Stimulated activated CD4-positive, alpha-beta T cell treated with anti-CD3 and anti-CD28 coated beads, Interleukin-4, amount 100 ng/mL, for 4 hours (primary cell): Measurements from ENCODE around the gene DRAM1.
A peak's percentile ranks its signal among the peaks of the same experiment; 100 is the strongest.
"Not testable (repeated sequence)": the region's sequence is repeated elsewhere in the genome, so short reads cannot be mapped to it uniquely, and the experiment has no call there.

Experiments used
- DNase-seq, 2 experiments: peaks; one replicate each; pipeline ENCODE4 v3.0.0-alpha.2; 2020

DRAM1 gene, protein sequence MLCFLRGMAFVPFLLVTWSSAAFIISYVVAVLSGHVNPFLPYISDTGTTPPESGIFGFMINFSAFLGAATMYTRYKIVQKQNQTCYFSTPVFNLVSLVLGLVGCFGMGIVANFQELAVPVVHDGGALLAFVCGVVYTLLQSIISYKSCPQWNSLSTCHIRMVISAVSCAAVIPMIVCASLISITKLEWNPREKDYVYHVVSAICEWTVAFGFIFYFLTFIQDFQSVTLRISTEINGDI

DNA sequence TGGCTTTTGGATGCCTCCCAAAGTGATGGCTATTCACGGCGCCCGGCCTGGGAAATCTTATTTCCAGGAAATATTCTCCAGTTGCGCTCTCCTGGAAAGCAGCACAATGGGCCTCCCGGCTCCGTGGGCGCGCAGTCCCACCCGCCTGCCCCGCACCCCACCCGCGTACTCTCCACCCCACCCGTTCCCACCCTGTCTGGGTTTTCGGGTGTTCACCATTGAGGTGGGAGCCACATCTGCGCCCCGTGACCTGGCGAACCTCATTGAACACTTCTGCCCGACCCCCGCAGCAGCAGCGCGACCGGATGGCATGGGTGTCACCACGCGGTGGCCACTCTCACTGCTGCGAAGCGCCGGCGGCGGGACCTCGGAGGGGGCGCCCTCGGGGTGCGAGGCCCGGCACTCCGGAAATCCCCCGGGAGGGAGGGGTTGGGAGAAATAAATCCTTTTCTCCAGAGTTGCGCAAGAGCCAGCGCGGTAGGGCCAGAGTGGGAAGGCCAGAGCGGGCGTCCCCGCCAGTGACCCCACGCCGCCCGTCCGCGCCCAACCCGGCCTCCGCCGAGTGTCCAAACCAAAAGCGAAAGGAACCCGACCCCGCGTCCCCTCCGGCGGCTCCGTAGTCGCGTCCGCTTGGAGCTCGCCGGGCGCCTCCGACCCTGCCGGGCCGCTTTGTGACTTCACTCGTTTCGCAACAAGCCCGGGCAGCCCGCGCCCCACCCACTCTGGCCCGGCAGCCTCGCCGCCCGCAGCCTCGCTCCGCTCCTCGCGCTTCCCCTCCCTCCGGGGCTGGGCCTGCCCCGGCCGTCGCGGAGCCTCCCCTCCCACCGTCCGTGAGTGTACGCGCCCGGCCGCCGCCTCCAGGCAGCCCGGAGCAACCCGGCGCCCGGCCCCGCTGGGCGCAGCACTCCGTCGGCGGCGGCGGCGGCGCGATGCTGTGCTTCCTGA is at the start of gene DRAM1:
Gene DRAM1, plus strand, starts transcription at position 720 of the 945 bp plus-strand sequence. Its CDS starts 210 bp downstream, at position 930.
- peak; percentile 66 to 69 for DNase-seq

DNA sequence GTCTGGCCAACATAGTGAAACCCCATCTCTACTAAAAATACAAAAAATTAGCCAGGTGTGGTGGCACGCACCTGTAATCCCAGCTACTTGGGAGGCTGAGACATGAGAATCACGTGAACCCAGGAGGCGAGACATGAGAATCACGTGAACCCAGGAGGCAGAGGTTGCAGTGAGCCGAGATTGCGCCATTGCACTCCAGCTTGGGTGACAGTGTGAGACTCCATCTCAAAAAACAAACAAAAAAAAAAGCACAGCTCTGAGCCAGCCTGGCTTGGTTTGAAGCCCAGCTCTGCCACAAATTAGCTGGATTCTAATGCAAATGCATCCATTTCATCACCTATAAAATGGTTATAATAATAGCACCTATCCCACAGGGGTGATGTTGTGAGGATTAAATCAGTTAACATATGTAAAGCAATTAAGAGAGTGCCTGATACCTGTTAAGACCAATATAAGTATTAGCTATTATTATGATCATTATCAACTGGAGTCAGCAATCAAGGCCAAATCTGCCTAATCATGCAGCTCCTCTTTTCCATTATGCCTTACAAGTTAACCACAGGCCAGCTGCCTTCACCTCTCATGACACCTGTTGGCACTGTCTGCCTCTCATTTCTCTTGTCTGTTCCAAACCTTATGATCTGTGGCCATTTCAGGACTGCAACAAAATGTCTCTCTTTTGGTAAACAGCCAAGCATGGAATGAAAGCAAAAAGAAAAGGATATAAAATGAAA is 48.8 kb upstream of the DRAM1 start:
- no peak for DNase-seq

DNA sequence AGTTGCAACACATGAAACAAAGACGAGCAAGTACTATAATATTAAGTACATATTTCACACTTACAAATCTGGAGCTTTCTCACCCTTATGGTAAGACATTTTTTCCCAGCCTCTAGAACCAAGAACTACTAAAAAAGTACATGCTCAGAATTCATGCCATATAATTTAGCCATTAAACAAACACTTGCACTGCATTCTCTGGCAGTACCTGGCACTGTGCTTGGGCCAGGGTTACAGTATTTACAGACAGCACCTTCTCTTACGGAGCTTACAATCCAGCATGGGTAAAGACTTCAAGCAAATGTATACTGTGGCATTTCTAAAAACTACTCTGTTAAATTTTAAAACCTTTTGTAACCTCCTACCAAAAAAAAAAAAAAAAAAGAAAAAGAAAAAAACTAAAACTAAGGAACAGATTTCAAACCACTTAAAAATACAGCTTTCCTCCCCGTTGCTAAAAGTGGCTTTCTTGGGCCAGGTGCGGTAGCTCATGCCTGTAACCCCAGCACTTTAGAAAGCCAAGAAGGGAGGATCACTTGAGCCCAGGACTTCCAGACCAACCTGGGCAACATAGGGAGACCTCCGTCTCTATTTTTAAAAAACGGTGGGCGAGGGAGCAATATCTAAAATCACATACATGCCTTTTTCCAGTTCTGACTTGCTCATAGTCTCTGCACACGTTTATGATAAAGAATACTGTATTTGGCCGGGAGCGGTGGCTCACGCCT is 47.6 kb upstream of the DRAM1 start:
- DNase-seq: no peak

DNA sequence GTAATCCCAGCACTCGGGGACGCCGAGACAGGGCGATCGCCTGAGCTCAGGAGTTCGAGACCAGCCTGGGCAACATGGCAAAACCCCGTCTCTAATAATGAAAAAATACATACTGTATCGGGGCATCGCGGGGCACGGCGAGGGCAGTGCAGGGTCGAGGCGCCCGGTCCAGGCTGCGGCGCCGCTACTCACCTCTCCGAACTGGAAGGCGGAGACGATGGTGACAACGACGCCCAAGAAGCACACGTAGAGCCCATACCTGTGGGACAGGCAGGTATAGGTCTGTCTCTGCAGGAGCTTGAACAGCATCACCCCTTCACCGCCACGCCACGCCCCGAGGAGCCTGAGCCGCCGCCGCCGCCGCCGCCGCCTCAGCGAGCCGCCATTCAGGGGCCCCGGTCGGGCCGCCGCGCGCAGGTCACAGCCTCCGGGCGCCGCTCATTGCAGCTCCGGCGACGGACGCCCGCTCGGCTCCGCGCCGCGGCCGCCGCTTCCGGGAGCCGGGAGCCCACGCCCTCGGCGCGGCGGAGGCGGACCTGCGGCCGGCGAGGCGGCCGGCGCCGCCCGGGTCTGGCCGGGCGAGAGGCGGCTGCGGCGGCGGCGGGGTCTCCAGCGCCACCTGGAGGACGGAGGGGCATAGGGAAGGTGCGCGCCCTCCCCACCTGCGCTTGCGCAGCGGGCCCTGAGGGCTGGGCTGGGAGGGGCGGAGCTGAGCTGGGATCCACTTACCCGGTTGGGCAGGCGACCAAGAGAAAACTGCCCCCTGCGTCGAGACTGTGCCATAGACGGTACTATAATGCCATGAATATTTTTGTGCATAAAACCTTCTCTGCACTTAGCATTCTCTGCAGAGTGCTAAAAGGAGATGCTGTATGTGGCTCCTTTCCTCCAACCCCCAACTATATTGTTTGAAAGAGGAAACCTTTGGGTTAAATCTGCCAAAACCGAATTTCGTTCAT is 46.7 kb upstream of the DRAM1 start, which contains the start of gene GNPTAB:
Gene GNPTAB, minus strand, starts transcription at position 593 of the 959 bp plus-strand sequence. Its CDS starts 284 bp downstream, at position 309.
- peak; percentile 92 to 93 for DNase-seq

DNA sequence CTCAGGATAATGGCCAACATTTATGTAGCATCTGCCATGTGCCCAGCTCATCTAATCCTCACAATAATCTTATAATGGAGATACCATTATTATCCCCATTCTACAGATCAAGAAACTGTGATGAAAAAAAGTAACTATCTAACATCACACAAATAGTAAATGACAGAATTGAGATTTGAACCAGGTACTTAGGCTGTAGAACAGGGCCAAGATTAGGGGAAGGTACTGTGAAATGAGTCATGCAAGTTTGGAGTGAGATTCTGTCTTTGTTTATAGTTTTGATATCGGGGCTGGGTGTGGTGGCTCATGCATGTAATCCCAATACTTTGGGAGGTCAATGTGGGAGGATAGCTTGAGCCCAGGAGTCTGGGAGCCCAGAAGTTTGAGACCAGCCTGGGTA is 45.4 kb upstream of the DRAM1 start:
- DNase-seq: no peak

DNA sequence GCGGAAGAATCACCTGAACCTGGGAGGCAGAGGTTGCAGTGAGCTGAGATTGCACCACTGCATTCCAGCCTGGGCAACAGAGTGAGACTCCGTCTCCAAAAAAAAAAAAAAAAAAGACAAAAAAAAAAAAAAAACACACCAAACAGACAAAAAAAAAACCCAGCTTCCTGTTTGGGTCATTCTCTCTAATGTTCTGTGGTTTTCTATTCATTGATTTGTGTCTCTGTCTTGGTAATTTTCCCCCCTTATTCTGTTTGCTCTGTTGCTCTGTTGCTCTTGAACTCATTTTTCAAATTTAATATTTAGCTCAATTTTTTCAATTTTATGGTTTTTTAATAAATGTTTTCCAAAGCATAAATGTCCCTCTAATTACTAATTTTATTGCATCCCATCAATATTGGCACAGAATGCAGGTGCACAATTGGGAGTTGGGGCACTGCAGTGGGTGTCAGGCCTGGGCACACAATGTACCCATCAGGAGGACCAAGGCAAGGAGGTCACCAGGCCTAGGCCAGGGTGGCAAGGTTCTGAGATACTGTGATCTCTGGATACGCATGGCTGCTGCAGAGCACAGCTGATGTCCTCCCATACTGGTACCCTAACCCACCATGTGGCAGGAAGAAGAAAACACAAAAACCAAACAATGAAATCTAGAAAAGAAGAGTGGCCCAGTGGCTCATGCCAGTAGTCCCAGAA is 38.6 kb upstream of the DRAM1 start:
- no peak for DNase-seq

DNA sequence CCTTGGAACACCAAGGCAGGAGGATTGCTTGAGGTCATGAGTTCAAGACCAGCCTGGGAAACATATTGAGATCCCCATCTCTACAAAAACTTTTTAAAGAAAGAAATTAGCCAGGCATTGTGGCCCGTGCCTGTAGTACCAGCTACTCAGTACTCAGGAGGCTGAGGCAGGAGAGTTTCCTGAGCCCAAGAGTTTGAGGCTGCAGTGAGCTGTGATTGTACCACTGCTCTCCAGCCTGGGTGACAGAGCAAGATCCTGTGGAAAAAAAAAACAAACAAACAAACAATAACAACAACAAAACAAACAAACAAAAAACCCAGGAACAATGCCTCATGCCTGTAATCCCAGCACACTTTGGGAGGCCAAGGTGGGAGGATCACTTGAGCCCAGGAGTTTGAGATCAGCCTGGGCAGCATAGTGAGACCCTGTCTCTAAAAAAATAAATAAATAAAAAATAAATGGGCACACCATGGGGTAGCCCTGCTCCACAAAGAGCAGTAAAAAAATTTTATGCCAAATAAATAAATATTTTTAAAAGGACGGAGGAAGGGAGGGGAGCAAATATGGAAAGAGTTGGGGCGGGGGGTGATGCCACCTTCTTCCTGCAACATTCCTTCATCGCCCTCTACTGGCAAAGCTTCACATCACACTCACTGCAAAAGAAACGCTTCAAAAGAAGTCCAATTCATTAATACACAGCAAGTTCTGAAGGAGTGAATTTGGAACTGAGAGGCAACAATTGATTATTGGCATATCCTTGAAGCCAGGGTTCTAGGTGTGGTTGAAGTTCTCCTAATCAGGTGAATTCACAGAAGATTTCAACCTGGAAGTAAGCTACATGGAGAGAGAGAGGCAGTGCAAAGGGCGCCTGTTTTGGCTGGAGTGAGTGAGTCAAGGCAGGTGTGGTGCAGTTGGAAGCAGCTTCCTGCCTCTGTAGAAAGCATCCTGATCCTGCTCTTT is 37.8 kb upstream of the DRAM1 start:
- peak; percentile 54 to 57 for DNase-seq

DNA sequence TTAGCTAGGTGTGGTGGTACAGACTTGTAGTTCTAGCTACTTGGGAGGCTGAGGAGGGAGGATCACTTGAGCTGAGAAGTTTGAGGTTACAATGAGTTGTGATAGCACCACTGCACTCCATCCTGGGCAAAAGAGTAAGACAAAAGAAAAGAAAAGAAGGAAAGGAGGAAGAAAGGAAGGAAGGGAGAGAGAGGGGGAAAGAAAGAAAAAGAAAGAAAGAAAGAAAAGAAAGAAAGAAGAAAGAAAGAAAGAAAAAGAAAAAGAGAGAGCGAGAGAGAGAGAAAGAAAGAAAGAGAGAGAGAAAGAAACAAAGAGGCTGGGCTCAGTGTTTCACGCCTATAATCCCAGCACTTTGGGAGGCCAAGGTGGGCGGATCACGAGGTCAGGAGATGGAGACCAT is 36.3 kb upstream of the DRAM1 start:
- no peak for DNase-seq

DNA sequence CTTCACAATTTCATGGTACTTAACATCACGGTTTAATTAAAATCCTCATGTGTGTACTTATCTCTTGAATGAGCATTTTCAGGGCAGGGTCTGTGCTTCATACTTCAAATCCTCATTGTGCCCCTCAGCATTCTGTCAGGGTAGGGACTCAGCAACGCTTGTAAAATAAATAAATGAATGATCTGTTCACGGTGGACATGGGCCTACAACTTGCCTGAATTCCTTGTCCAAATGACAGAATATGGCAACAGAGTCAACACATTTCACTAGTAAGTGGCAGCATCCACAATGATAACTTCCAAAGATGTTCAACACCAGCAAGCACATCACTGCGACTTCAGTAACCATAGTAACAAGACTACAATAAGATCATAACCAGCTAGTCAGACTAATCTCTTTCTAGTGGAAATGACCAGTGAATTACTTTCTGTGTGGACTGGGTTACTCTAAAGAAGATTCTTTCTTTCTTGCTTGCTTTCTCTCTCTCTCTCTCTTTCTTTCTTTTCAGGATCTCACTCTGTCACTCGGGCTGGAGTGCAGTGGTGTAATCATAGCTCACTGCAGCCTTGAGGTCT is 32.2 kb upstream of the DRAM1 start:
- no peak for DNase-seq

DNA sequence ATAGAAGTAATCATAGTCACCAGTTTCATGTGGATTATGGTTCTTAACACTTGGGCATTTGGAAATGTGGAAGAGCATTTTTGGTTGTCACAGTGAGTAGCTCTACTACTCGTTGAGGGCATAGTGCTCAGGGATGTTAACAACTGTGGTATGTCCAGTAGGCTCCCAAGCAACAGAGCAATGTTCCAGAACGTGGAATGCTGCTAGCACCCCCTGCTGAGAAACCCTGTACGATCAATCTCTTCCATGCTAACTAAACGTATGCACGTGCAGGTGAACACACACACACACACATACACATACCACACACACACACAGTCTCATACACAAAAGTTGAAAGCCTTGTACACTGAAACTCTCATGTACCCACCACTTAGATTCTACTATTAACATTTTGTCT is 30.1 kb upstream of the DRAM1 start:
- no peak for DNase-seq

DNA sequence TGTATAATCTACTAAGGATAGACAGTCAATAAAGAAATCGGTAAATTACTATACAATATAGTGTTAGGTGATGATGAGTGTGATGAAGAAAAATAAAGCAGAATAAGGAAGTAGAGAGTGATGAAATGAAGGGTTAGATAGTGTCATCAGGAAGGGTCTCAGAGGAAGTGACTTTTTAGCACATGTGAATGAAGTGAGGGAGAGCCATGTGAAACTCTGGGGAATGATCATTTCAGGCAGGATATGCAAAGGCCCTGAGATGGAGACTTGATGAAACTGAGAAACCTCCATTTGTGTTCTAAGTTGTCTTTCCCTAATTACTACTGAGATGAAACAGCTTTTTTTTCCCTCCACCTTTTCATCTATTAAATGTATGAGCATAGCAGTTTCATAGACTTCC is 27.2 kb upstream of the DRAM1 start:
- DNase-seq: no peak

DNA sequence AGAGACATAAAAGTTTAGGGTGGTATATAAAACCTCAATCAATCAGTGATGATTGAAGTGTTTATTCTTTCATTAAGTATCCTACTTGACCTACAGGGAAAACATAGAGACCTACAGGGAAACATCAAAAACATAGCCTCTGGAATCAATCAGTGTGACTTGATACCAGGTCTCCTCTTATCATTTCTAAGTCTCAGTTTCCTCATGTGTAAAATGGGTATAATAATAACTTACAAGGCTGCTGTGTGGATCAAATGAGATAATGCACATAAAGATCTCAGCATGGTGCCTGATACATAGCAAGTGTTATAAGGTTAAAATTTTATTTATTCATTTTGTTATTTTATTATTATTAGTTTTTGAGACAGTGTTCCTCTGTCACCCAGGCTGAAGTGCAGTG is 24.4 kb upstream of the DRAM1 start:
- no peak for DNase-seq

DNA sequence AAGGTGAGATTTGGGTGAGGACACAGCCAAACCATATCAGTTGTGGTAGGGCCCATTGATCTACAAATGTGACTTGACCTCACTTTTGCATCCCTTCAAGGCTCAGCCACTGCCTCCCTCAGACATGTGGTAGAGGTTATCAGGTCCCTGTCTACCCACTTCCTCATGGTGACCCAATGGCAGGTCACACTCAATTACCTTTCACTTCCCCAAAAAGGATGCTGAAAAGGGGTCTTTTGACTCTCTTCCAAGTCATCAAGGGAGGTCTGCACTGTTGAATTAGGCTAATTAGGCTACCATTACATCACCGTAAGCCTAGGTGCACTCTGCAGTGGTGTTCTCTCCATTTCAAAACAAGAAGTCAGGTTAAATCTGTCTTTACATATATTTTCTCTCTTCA is 22.6 kb upstream of the DRAM1 start:
- DNase-seq: no peak

DNA sequence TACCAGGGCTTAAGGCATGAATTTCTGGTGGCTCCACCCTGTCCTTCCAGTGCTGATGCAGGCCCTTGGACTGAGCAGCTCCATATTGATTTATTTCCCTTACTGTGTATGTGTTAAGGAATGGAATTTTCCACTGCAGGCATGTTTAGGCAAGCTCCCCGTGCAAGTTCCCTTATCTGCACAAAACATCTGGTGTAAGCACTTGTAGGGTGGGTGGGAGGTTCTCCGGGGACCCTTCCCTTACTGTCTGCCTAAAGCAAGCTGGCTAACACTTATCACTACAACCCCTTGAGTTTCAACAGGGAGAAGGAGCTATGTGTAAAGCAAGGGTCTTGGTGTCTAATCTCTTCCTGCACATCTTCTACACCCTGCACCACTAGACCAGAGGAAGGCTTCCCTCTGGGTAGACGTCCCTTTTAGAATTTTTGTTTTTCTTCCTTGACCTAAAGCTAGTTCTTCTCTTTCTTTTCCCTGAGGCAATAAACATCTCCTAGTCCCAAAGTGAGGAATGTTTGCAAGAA is 22.0 kb upstream of the DRAM1 start:
- DNase-seq: no peak

DNA sequence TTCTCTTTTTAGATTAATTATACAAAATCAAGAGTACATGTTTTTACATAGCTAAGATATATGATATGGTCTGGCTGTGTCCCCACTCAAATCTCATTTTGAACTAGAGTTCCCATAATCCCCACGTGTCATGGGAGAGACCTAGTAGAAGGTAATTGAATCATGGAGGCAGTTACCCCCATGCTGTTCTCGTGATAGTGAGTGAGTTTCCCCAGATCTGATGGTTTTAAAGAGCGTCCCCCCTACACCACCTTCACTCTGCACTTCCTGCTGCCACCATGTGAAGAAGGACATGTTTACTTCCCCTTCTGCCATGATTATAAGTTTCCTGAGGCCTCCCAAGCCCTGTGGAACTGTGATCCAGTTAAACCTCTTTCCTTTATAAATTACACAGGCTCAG is 21.4 kb upstream of the DRAM1 start:
- no peak for DNase-seq

DNA sequence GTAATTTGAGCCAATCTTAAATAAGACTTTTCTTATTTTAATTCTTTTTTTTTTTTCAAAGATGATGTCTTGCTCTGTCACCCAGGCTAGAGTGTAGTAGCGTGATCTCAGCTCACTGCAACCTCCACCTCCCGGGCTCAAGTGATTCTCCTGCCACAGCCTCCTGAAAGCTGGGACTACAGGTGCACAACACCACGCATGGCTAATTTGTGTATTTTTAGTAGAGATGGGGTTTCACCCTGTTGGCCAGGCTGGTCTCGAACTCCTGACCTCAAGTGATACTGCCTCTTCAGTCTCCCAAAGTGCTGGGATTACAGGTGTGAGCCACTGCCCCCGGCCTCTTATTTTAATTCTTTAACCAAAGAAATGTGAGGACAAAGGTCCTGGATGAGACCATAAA is 20.8 kb upstream of the DRAM1 start:
- DNase-seq: not testable (repeated sequence)

DNA sequence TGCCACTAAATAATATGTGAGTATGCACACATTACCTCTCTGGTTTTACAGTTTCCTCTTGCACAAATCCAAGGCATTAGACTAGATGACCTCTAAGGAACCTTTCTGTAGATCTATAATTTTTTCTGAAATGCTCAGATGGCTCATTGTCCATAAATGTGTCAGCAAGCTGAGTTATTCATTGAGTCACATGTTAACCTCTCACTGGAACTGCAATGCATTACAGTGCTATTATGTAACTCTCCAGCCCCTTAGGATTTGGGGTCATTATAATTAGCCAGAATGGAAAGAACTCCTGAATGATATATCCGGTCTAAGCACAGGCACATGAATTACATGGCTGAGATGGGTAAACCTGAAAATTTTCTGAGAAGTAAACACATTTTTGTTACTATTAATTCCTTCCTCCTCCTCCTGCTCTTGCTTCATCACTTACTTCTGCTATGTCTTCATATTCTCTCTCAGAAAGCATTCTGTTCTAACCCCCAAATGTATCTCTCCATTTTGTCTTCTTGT is 20.3 kb upstream of the DRAM1 start:
- no peak for DNase-seq

DNA sequence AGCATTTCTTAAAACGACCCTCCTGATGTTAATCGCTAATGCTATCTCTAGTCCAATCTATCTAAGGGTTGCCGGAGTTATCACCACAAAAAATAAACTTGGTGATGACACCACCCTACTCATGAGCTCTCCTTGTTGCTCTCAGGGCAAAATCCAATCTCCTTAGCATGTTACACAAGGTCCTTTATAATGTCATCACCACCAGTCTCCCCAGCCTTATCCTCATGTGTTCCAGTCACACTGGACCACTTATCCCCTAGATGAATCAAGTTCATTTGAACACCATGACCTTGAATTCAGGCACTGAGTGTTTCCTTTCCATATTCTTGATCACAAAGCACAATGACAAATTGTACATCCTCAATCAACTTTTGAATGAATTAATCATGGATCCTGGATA is 19.0 kb upstream of the DRAM1 start:
- no peak for DNase-seq
